HEK293 (cell line): Measurements from ENCODE around the gene CCER1.

Experiments
- CTCF ChIA-PET: fragments of 350-600 bp; formaldehyde crosslinking; extraction: SDS; loops from one replicate; lab custom pipeline; 2021; ENCODE audit warnings: antibody characterized with exemption; lab: Yijun Ruan, JAX
- POLR2A ChIA-PET: fragments of 300-600 bp; formaldehyde crosslinking; extraction: SDS; loops from one replicate; lab custom pipeline; 2020; ENCODE audit warnings: antibody characterized with exemption, inconsistent platforms; lab: Yijun Ruan, JAX
- H3K27ac ChIP-seq: fragments of 200-500 bp; sonication (Bioruptor generic); 2 replicates; pipeline ENCODE4 v1.5.1; 2014; ENCODE audit warnings: low read depth, low read length, control low read depth, inconsistent platforms; ENCODE audit errors: extremely low read depth
- H3K36me3 ChIP-seq, 2 experiments: fragments of 200-500 bp in 1 of 2; sonication (Bioruptor generic) in 1 of 2; 1 replicate in 1 of 2; 2 replicates in 1 of 2; pipeline ENCODE4 v1.5.1; 2014 to 2017; ENCODE audit warnings: inconsistent platforms in 2 of 2, low read length in 2 of 2; ENCODE audit not compliant: control insufficient read depth in 2 of 2, insufficient read depth in 1 of 2
- H3K4me1 ChIP-seq: fragments of 200-500 bp; sonication (Bioruptor generic); 2 replicates; pipeline ENCODE4 v1.5.1; 2014; ENCODE audit warnings: mild to moderate bottlenecking, low read length, inconsistent platforms; ENCODE audit not compliant: control insufficient read depth, insufficient read depth
- H3K4me3 ChIP-seq: 2 replicates; pipeline ENCODE4 v1.5.1; 2011; ENCODE audit warnings: low read depth, mild to moderate bottlenecking, control low read depth, low read length, moderate library complexity
- H3K9me3 ChIP-seq: fragments of 200-500 bp; sonication (Bioruptor generic); 2 replicates; pipeline ENCODE4 v1.5.1; 2014; ENCODE audit warnings: low read depth, low read length, inconsistent platforms; ENCODE audit not compliant: control insufficient read depth, insufficient read depth
- CTCF ChIP-seq: fragments of 450-650 bp; formaldehyde crosslinking; IDR thresholded peaks from 2 replicates; pipeline ENCODE4 v1.5.1; 2016; ENCODE audit warnings: missing biosample characterization, missing genetic modification characterization
- OSR2 ChIP-seq: fragments of 450-650 bp; formaldehyde crosslinking; IDR thresholded peaks from 2 replicates; pipeline ENCODE4 v1.5.1; 2016; ENCODE audit warnings: missing biosample characterization, missing genetic modification characterization
- TCF7L2 ChIP-seq: IDR thresholded peaks from 2 replicates; pipeline ENCODE4 v1.6.1; 2011; ENCODE audit warnings: low read depth, mild to moderate bottlenecking, inconsistent platforms, low read length, moderate library complexity, borderline replicate concordance
- WT1 ChIP-seq: fragments of 450-650 bp; formaldehyde crosslinking; IDR thresholded peaks from 2 replicates; pipeline ENCODE4 v1.5.1; 2016; ENCODE audit warnings: missing biosample characterization, missing genetic modification characterization
- YY2 ChIP-seq: fragments of 450-650 bp; formaldehyde crosslinking; IDR thresholded peaks from 2 replicates; pipeline ENCODE4 v1.5.1; 2016; ENCODE audit warnings: missing biosample characterization, missing genetic modification characterization
- ZFP41 ChIP-seq: fragments of 450-650 bp; formaldehyde crosslinking; IDR thresholded peaks from 2 replicates; pipeline ENCODE4 v1.5.1; 2016; ENCODE audit warnings: missing biosample characterization, missing genetic modification characterization, borderline replicate concordance
- ZNF239 ChIP-seq: fragments of 450-650 bp; formaldehyde crosslinking; IDR thresholded peaks from 2 replicates; pipeline ENCODE4 v1.5.1; 2016; ENCODE audit warnings: missing biosample characterization, missing genetic modification characterization
- ZNF335 ChIP-seq: fragments of 450-650 bp; formaldehyde crosslinking; conservative IDR thresholded peaks from 2 replicates; pipeline ENCODE4 v1.5.1; 2016; ENCODE audit warnings: missing biosample characterization, missing genetic modification characterization
- ZNF366 ChIP-seq: fragments of 450-650 bp; formaldehyde crosslinking; conservative IDR thresholded peaks from 2 replicates; pipeline ENCODE4 v1.5.1; 2016; ENCODE audit warnings: missing biosample characterization, missing genetic modification characterization
- ZNF391 ChIP-seq: fragments of 450-650 bp; formaldehyde crosslinking; IDR thresholded peaks from 2 replicates; pipeline ENCODE4 v1.5.1; 2016; ENCODE audit warnings: low read depth, missing biosample characterization, missing genetic modification characterization, borderline replicate concordance
- ZNF518A ChIP-seq: fragments of 450-650 bp; formaldehyde crosslinking; conservative IDR thresholded peaks from 2 replicates; pipeline ENCODE4 v1.5.1; 2016; ENCODE audit warnings: low read depth, missing biosample characterization, missing genetic modification characterization
- ZNF626 ChIP-seq: fragments of 450-650 bp; sonication (Bioruptor Pico); formaldehyde crosslinking; IDR thresholded peaks from 2 replicates; pipeline ENCODE4 v1.5.1; 2018; ENCODE audit warnings: missing biosample characterization, missing genetic modification characterization, inconsistent platforms
- ZNF629 ChIP-seq: fragments of 450-650 bp; formaldehyde crosslinking; IDR thresholded peaks from 2 replicates; pipeline ENCODE4 v1.5.1; 2017; ENCODE audit warnings: missing biosample characterization, missing genetic modification characterization
- ZSCAN5A ChIP-seq: fragments of 450-650 bp; formaldehyde crosslinking; IDR thresholded peaks from 2 replicates; pipeline ENCODE4 v1.5.1; 2016; ENCODE audit warnings: missing biosample characterization, missing genetic modification characterization
- TF ChIP-seq, protein P1 (sequence below): fragments of 450-650 bp; formaldehyde crosslinking; IDR thresholded peaks from 2 replicates; pipeline ENCODE4 v1.5.1; 2017; ENCODE audit warnings: missing biosample characterization, missing genetic modification characterization
- TF ChIP-seq, protein P2 (sequence below): fragments of 450-650 bp; formaldehyde crosslinking; IDR thresholded peaks from 2 replicates; pipeline ENCODE4 v1.5.1; 2016; ENCODE audit warnings: missing biosample characterization, missing genetic modification characterization

CCER1 gene

GRCh38 chr12:90977224-90977623 is 22.2 kb upstream of the CCER1 start:
- Histone ChIP-seq H3K9me3 (no peaks in the 10 kb centered on the region), H3K36me3 (no peaks in the 10 kb centered on the region), H3K27ac (no peak overlapping the region), H3K4me1 (no peaks in the 10 kb centered on the region), H3K4me3 (no peak overlapping the region)
- CTCF ChIA-PET, result interaction anchor here (0.7 to 5.3 kb wide), 10 partner anchors 10 to 389 kb away, joined by 3 to 84 read pairs (median 11); partner anchors contain the start of gene LUM
- no peak for TF ChIP-seq ZFP41 (tag by site-specific recombination)
- no peak for TF ChIP-seq CTCF (tag by site-specific recombination)
- no peak for TF ChIP-seq ZNF366 (tag by site-specific recombination)
- no peak for TF ChIP-seq TCF7L2
- no peak for TF ChIP-seq YY2 (tag by site-specific recombination)
- no peak for TF ChIP-seq WT1 (tag by site-specific recombination)
- no peak for TF ChIP-seq OSR2 (tag by site-specific recombination)
- TF ChIP-seq, protein P1, sequence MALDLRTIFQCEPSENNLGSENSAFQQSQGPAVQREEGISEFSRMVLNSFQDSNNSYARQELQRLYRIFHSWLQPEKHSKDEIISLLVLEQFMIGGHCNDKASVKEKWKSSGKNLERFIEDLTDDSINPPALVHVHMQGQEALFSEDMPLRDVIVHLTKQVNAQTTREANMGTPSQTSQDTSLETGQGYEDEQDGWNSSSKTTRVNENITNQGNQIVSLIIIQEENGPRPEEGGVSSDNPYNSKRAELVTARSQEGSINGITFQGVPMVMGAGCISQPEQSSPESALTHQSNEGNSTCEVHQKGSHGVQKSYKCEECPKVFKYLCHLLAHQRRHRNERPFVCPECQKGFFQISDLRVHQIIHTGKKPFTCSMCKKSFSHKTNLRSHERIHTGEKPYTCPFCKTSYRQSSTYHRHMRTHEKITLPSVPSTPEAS (tag by site-specific recombination), result no peak
- no peak for TF ChIP-seq ZNF629 (tag by site-specific recombination)
- no peak for TF ChIP-seq ZSCAN5A (tag by site-specific recombination)
- no peak for TF ChIP-seq ZNF239 (tag by site-specific recombination)
- TF ChIP-seq, protein P2, sequence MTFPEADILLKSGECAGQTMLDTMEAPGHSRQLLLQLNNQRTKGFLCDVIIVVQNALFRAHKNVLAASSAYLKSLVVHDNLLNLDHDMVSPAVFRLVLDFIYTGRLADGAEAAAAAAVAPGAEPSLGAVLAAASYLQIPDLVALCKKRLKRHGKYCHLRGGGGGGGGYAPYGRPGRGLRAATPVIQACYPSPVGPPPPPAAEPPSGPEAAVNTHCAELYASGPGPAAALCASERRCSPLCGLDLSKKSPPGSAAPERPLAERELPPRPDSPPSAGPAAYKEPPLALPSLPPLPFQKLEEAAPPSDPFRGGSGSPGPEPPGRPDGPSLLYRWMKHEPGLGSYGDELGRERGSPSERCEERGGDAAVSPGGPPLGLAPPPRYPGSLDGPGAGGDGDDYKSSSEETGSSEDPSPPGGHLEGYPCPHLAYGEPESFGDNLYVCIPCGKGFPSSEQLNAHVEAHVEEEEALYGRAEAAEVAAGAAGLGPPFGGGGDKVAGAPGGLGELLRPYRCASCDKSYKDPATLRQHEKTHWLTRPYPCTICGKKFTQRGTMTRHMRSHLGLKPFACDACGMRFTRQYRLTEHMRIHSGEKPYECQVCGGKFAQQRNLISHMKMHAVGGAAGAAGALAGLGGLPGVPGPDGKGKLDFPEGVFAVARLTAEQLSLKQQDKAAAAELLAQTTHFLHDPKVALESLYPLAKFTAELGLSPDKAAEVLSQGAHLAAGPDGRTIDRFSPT (tag by site-specific recombination), result no peak
- TF ChIP-seq ZNF391, result no peak
- TF ChIP-seq ZNF335, result no peak
- TF ChIP-seq ZNF626 (tag by site-specific recombination), result no peak
- no peak for TF ChIP-seq ZNF518A
- POLR2A ChIA-PET, result no interaction called here
